Gastrocnemius medialis (tissue), 4 donors: Measurements from ENCODE around the gene OCRL.

Experiments used
- POLR2A ChIP-seq, 2 donors: fragments of 450-650 bp; IDR thresholded peaks; one replicate each; pipeline ENCODE4 v1.6.1; 2017; ENCODE audit warnings: antibody characterized with exemption in 2 of 2, mild to moderate bottlenecking in 2 of 2, moderate library complexity in 2 of 2
- TF ChIP-seq, protein P1 (sequence below), 5 experiments: fragments of 450-650 bp in 3 of 5; fragments of 200-600 bp in 2 of 5; sonication (generic) in 2 of 5; IDR thresholded peaks in 4 of 5; conservative IDR thresholded peaks in 1 of 5; 1 replicate in 4 of 5; 2 replicates in 1 of 5; pipeline ENCODE4 v1.5.1; 2016 to 2019; ENCODE audit warnings: antibody characterized with exemption in 5 of 5, mild to moderate bottlenecking in 3 of 5, moderate library complexity in 3 of 5

DNA sequence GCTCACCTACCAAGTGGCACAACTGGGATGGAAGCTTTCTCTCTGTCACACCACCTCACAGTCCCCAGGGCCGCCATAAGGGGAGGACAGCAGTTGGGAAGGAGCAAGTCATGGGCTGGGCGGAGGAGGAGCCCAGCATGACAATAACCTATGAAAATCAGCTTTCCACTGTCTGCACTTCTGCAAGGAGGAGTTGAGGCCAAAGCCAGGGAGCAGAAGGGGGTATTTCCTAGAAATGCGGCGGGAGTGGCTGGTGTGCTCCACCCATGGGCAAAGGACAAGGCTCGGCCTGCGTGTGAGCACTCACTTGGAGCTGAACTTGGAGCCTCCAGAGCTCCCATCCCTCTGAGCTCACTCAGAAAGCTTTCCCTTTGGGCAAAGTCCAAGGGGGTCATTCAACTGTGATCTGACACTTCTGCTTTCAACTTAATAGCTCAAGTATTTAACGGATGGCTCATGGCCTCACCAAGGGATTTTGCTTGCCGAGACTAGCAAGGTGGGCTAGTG, 96.2 kb downstream of the OCRL start:
- TF ChIP-seq, protein P1, sequence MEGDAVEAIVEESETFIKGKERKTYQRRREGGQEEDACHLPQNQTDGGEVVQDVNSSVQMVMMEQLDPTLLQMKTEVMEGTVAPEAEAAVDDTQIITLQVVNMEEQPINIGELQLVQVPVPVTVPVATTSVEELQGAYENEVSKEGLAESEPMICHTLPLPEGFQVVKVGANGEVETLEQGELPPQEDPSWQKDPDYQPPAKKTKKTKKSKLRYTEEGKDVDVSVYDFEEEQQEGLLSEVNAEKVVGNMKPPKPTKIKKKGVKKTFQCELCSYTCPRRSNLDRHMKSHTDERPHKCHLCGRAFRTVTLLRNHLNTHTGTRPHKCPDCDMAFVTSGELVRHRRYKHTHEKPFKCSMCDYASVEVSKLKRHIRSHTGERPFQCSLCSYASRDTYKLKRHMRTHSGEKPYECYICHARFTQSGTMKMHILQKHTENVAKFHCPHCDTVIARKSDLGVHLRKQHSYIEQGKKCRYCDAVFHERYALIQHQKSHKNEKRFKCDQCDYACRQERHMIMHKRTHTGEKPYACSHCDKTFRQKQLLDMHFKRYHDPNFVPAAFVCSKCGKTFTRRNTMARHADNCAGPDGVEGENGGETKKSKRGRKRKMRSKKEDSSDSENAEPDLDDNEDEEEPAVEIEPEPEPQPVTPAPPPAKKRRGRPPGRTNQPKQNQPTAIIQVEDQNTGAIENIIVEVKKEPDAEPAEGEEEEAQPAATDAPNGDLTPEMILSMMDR (IDR thresholded peaks at IDR 0.05 in 4 of 5, conservative IDR thresholded peaks at IDR 0.05 in 1 of 5), result no peak
- no peak for TF ChIP-seq POLR2A (IDR thresholded peaks at IDR 0.05)
